NCI-H69 (cell line): ENCODE data around the gene PLET1.

Experiments used
- DNase-seq: peaks from one replicate; lab custom pipeline; 2025; lab: John Stamatoyannopoulos, UW

The PLET1 gene

DNA sequence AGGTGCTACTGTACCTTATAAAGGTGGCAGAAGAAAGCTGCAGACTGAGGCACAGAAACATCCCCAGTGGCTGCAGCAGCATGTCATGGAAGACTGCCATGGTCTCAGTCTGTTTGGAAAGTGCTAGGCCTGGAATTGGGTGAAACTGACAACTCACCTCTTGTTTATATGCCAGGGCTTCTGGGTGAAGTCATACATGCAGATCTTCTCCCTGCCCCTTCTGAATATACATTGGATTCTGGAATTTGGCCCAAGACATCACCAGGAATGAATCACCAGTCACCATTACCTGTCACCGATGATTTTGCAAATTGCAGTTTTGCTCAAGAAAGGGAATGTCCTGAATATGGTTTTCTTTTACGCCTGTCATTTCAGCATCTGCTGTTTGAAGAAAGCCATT, at the start of gene PLET1:
Gene PLET1 (minus strand): TSS at position 371 of the 400 bp plus-strand sequence. CDS start 271 bp downstream, at position 100.
- no peak for DNase-seq

- DNase-seq = peak; percentile 32
Measured at GRCh38 chr11:112310419-112310818, 49.8 kb upstream of the PLET1 start.

DNA sequence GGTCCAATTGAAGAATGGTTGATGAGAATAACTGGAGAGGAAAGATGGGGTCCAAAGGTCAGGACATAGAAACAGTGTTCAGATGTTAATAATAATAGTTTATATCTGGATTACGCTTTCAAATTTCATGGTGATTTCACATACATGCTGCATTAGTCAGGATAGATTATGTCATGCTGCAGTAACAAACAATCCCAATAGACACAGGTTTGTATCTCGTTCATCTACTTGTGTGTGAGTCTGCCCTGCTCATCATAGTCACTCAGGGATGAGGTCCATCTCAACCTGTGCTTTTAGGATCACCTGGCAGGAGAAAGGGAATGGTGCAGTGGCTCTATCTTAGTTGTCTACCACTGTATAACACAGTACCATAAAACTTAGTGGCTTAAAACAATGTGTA, 48.0 kb upstream of the PLET1 start:
- DNase-seq = no peak

DNA sequence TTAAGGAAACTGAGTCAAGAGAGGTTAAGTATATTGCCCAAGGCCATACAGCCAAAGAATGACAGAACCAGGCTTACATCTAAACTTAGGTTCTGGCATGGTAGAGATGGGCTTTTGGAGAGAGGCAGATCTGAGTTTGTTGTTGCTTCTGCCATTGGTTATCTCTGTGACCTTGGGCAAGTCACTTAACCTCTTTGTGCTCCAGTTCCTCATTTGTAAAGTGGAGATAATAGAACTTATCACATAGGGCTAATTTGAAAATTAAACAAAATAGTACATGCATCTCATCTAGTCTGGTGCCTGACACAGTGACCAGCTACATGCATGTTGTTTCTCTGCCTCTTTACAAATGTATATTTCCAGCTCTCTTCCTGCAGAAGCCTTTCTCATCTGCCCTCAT, 47.0 kb upstream of the PLET1 start:
- DNase-seq = no peak

DNA sequence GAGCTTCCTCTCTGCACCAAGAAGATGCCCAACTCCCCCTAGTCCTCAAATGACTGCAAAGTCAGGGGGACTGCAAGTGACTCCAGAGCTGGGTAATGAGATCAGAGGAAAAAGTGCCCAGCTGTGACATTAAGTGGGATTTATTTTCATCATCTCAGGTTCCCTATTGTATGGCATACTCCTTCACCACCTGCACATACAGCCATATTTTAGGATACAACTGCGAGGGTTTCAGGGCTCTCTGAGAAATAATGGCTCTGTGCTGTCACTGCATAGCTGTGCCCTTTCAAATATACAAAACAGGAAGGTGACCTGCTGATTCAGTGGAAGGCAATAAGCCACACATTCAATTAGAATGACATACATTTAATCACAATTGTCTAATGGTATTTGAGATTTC, 45.6 kb upstream of the PLET1 start:
- DNase-seq = no peak

GRCh38 chr11:112304914-112305313, 44.3 kb upstream of the PLET1 start:
- no peak for DNase-seq

DNA sequence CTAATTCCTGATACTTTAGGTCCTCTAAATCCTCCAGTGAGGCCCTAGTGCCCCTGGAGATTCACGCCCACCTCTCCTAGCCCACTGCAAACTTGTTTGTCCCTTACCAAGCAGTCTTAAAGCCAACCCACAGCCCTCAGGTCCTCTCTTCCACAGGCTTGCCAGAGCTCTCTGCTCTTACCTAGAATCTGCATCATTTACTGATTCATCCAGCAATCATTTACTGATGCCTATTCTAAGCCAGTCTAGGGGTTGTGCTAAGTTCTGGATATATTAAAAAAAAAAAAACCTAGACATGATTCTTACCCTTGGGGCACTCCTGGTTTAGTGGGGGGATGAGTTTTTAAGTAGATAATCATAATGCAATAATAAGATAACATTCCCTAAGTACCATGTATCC, 43.0 kb upstream of the PLET1 start:
- DNase-seq = no peak

GRCh38 chr11:112302226-112302868, 41.7 kb upstream of the PLET1 start:
- DNase-seq = peak; percentile 21

DNA sequence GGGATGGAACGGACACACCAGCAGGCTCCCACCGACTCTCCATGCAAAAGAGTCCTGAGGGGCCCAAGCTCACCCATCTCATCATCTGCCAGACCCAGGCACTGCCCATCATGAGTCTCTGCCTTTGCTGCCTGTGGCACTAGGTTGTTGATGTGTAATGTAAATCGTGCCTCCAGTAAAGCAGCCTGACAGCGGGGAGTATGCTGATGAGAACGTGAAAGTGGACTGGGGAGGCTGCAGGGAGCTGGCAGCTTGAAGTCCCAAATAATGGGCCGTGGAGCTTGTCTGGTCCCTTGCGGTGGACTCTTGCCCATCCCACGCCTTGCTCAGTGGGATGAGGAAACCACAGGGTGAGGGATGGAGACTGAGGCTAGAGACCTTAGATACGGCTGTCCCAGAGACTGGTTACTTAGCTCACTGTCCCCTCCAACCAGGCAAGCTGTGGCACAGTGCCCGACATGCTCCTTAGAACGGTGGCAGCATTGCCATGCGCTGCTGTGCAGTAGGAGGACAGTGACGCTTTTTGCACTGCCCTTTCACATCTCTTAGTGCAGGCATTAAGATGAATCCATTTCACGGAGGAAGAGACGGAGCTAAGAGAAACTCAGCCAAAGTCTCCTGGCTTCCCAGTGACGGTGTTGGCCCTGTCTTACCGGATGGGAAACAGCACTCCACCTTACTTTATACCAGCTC, 39.6 kb upstream of the PLET1 start:
- DNase-seq = no peak

- no peak for DNase-seq
Measured at GRCh38 chr11:112298535-112298934, 37.9 kb upstream of the PLET1 start.

GRCh38 chr11:112297248-112297866, 36.7 kb upstream of the PLET1 start:
- no peak for DNase-seq

DNA sequence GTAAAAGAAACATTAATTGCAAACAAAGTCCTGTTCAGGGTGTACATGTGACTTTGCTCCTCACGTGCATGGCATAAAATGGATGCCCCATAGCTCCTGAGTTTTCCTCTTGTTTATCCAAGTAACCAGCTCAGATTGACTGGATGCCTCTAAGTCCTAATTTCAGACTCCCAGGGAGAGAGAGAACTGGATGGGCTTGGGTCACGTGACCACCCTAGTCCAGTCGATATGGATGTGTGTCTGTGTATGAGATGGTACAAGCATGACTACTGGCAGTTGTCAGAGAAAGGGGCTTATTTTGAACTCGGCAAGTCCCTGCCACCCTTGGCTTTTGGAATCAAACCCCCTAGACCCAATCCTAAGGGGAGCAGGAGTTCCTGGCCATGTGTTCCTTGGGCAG, 35.4 kb upstream of the PLET1 start:
- DNase-seq = no peak

DNA sequence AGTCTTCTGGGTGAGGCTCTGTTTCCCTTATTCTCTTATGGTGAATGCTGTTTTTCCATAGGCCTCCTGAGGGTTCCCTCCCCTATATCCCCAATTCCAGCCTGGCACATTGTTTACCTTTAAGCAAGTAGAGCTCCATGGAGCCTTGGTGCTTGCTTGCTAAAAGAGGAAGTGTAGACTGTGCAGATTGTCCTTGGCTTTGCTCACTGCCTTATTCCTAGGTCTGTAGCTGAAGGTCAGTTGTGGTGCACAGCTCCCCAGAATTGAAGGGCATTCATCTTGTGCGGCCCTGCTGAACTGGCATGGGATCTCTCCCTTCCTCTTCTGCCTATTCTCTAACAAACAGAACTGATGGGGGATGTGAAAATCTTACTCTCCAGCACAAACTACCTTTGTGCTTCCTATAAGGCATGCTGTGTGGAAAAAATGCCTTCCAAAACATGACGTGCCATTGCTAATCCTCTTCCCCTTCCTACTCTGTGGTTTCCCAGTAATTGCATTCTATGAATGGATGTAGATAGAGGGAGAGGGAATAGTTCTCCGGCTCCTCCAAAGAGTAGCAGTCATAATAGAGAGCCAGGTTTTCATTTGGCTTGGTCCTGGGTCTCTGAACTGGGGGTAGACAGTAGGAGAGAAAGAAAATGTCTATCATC, 34.2 kb upstream of the PLET1 start:
- DNase-seq = no peak

DNA sequence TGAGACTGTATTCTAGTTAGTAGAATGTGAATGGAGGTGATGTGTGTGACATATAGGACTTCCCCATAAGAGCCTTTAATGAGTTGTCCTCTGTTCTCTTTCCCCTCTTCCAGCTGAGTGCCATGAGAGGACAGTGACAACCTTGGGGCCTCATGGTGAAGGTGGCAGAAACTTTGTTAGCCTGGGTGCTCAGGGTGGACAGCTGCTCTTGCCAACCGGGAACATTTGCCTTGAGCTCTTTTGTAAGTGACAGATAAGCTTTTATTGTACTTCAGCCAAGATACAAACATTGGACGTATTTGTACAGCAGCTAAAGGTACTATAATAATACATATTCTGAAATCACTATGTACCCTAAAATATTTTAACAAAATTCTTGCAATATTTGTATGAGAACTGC, 33.0 kb upstream of the PLET1 start:
- no peak for DNase-seq

- DNase-seq = peak; percentile 65
Measured at GRCh38 chr11:112292785-112293407, 32.2 kb upstream of the PLET1 start.

- DNase-seq = no peak
Measured at GRCh38 chr11:112292188-112292587, 31.5 kb upstream of the PLET1 start.

DNA sequence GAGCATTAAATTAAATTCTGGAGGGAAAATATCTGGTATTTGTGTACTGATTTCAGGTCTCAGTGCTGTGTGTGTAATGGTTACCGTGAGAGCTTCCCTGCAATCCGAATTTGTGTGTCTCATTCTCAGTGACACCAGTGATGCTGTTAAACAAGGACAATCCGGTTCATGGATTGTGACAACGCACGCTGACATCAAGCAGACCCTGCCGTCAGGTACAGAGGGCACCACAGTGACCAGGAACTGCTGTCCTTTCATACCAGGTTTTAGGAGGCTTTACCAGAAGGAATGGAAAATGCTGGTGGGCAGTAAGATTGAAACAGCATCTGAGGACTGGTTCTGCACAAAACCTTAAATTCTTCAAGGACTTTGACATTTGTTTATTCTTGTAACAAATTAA, 30.5 kb upstream of the PLET1 start:
- no peak for DNase-seq

- DNase-seq = peak; percentile 31
Measured at GRCh38 chr11:112290493-112290850, 29.8 kb upstream of the PLET1 start.

DNA sequence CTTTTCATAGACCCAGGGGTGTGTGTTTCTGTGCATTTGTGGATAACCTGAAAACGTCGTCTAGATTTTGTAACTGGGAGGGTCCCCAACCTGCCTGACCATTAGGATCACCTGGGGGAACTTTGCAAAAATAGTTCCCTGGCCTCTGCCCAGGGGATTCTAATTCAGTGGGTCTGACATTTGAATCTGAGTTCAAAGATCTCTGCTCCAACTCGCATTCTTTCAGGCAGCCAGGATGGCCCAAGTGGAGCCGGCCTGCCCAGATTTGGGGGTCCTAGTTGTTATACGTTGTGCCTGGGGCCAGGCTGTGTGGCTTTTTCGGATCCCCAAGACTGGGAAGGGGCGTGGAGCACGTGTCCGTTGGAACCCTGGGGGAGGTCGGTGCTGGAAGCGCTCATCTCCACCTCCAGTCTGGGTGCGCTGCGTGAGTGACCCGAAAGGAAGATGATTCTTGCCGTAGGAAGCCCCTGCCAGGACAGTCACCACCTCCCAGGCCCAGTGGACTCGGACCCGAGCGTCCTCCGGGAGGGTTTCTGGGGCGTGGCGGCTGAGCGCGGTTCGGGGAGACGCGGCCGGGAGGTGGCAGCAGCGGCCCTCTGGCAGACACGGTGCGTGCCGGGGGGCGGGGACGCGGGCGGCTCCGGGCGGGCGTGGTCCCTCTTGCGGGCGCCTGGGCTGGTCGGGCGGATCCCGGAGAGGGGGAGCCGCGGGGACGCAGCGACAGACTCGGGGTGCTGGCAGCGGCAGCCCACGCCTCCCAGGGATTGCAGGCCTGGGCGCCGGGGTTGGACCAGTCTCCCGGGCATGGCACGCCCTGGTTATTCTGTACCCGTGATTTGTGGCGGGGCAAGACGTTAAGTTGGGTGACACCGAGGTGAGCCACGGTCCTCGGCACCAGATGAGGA, 29.2 kb upstream of the PLET1 start:
- peak; percentile 83 for DNase-seq

DNA sequence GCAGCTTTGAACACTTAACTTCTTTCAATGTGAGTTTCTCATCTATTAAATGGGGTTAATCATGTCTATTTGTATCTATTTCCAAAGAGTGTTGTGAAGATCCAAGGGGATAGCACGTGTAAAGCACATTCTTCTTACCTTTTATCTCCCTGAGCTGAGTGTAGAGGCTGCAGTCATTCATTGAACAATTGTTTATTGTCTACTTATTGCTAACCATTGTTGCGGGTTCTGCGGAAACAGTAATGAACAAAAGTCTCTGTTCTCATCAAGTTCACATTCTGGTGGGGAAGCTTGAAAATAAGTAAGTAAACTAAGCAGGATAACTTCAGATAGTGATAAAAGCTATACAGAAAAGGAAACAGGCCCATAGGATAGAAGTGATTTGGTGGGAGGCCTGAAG, 27.4 kb upstream of the PLET1 start:
- DNase-seq = no peak

DNA sequence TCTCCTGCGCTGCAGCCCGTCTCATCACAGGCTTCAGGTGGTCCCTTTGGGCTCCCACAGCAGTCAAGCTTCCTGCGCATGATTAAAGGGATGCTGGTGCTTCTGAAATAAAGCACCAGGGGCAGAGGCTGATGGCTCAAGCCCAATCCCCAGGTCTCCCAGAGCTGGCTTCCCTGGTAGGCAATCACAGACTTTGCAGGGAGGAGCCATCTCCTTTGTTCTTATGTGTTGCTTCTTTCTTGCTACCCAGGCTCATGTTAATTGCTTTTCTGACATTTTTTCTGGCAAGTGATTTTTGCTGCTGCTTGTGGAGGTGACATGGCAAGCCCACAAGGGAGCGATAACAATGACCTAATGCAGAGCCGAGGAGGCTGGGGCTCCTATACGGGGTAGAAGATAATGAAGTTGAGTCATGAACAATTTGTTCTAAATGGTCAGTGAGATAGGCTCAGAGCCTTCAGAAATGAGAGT, 25.2 kb upstream of the PLET1 start:
- DNase-seq = no peak
